GM21717 (cell line): ENCODE data around the gene NLRC3.
"Not testable (repeated sequence)": the region's sequence is repeated elsewhere in the genome, so short reads cannot be mapped to it uniquely, and the experiment has no call there.

Experiments used
- ATAC-seq: cut with Tn5 transposase; IDR thresholded peaks from one replicate; pipeline ENCODE4 v1.9.1; 2021; ENCODE audit warnings: mild to moderate bottlenecking, moderate library complexity; ENCODE audit not compliant: unreplicated experiment

The NLRC3 gene

GRCh38 chr16:3577302-3577752 is at the start of gene NLRC3:
NLRC3 (minus strand) TSS chr16:3577403; CDS start chr16:3565036, 12,367 bp downstream.
- ATAC-seq: no peak

- no peak for ATAC-seq
Observed at GRCh38 chr16:3625911-3626732, 48.9 kb upstream of the NLRC3 start.

GRCh38 chr16:3625331-3625730 is 48.1 kb upstream of the NLRC3 start:
- no peak for ATAC-seq

- ATAC-seq: no peak
Observed at GRCh38 chr16:3623642-3624041, 46.4 kb upstream of the NLRC3 start.

- no peak for ATAC-seq
Observed at GRCh38 chr16:3618769-3619141, 41.6 kb upstream of the NLRC3 start.

- no peak for ATAC-seq
Observed at GRCh38 chr16:3612510-3613466, 35.6 kb upstream of the NLRC3 start.

GRCh38 chr16:3611146-3611975 is 34.2 kb upstream of the NLRC3 start, which contains the start of gene SLX4:
SLX4 (minus strand) TSS chr16:3611606; CDS start chr16:3608964, 2,642 bp downstream.
- peak; percentile 68 for ATAC-seq

- no peak for ATAC-seq
Observed at GRCh38 chr16:3610698-3611145, 33.5 kb upstream of the NLRC3 start.

GRCh38 chr16:3609895-3610697 is 32.9 kb upstream of the NLRC3 start:
- no peak for ATAC-seq

- not testable (repeated sequence) for ATAC-seq
Observed at GRCh38 chr16:3608976-3609375, 31.8 kb upstream of the NLRC3 start.

- ATAC-seq: no peak
Observed at GRCh38 chr16:3608069-3608468, 30.9 kb upstream of the NLRC3 start.

GRCh38 chr16:3607634-3608033 is 30.4 kb upstream of the NLRC3 start:
- ATAC-seq: no peak

- ATAC-seq: no peak
Observed at GRCh38 chr16:3607161-3607560, 30.0 kb upstream of the NLRC3 start.

GRCh38 chr16:3606441-3606840 is 29.2 kb upstream of the NLRC3 start:
- ATAC-seq: no peak

GRCh38 chr16:3602320-3602653 is 25.1 kb upstream of the NLRC3 start:
- no peak for ATAC-seq

- no peak for ATAC-seq
Observed at GRCh38 chr16:3601614-3602319, 24.6 kb upstream of the NLRC3 start.

- no peak for ATAC-seq
Observed at GRCh38 chr16:3599922-3600321, 22.7 kb upstream of the NLRC3 start.

- ATAC-seq: no peak
Observed at GRCh38 chr16:3599121-3599520, 21.9 kb upstream of the NLRC3 start.

GRCh38 chr16:3598236-3598635 is 21.0 kb upstream of the NLRC3 start:
- no peak for ATAC-seq
